ENCODE measurements around the gene ACER2. TPM values are rescaled to one million over a fixed set of nuclear protein-coding genes. Genes with fewer than 3 reads are reported as not detected.

Gene ACER2
- 2.9 TPM for total RNA-seq
- 1 to 10 TPM in 1 of 4 donors, under 1 TPM in 3; 0.21 to 1.2 (median 0.80) TPM for polyA plus RNA-seq

DNA sequence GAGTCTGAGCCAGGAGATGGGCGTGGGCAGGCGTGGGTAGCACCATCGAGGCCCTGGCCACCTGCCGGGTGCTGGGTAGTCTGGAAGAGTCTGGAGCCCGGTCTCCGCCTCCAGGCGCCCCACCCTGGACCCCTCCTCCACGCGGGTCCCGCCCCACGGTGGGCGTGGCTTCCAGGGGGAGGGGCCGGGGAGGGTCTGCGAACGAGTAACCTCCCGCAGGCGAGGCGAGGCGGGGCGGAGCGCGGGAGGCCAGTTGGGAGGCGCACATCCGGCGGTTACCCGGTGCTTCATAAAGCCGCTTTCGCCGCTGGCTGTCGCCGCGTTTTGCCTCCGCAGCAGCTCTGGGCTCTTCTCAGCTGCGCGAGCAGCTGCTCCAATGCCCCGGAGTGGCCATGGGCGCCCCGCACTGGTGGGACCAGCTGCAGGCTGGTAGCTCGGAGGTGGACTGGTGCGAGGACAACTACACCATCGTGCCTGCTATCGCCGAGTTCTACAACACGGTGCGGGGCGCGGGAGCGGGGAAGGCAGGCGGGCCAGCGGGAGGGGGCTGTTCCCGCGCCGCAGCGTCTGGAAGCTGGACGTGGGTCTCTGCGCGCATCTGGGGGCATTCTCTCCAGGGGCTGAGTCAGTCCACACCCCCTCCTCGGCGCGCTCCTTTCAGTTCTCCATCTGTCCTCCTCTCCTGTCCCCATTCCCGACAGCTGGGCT is at the start of gene ACER2:
TSS of gene ACER2 (plus strand) at position 317 of the 708 bp plus-strand sequence. CDS start at position 393, 76 bp downstream.
- DNase-seq: peak; percentile 91 to 96 (median 92)
- Mint-ChIP-seq H3K27me3 (no peaks in the 10 kb centered on the region), H3K36me3 (peaks cover 2% of the 10 kb centered on the region), H3K9me3 (peaks cover 0 to 1% (median 0%) of the 10 kb centered on the region in 7 donors), H3K4me1 (peaks cover 5 to 29% (median 16%) of the 10 kb centered on the region in 4 donors), H3K27ac (peak within 1 kb of the TSS; percentile 63 to 94 (median 92)), H3K4me3 (peak within 1 kb of the TSS; percentile 93 to 98 (median 96))
- Histone ChIP-seq H3K9me3 (ENCODE audit: control insufficient read depth in 2 of 2, low read length in 2 of 2) (no peaks in the 10 kb centered on the region), H3K27ac (ENCODE audit: insufficient read depth, low read length, poor library complexity, severe bottlenecking) (peak within 1 kb of the TSS; percentile 53), H3K4me1 (ENCODE audit: control insufficient read depth, insufficient read depth, low read length, poor library complexity, severe bottlenecking) (peaks cover 19% of the 10 kb centered on the region), H3K4me3 (ENCODE audit: low read depth, low read length) (peak within 1 kb of the TSS; percentile 82), H3K36me3 (ENCODE audit: control insufficient read depth, insufficient read depth, low read length) (no peaks in the 10 kb centered on the region), H3K27me3 (ENCODE audit: control insufficient read depth, insufficient read depth, low read length) (no peaks in the 10 kb centered on the region)
- ATAC-seq (ENCODE audit: low read depth in 2 of 2): peak; percentile 88 to 94

GRCh38 chr9:19369107-19369506 is 39.7 kb upstream of the ACER2 start:
- no peaks in the 10 kb centered on the region for H3K9me3 Mint-ChIP-seq
- no peaks in the 10 kb centered on the region for H3K9me3 ChIP-seq (ENCODE audit: control insufficient read depth in 2 of 2, low read length in 2 of 2)

DNA sequence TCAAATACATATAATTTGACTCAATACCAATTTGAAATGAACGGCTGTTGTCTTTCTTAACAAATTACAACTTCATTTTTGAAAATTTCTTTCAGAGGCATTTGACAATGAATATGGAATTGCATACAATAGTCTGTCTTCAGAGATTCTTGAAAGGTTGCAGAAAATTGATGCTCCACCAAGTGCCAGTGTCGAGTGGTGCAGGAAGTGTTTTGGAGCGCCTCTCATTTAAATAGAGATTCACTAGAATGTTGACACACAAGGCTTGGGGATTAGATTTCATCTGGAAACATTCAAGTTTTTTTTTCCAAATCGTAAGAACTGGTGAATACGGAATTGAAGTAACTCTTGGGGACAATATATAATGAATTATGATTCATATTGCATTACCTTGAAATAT is 36.9 kb upstream of the ACER2 start:
- H3K4me1 ChIP-seq (ENCODE audit: control insufficient read depth, insufficient read depth, low read length, poor library complexity, severe bottlenecking): no peaks in the 10 kb centered on the region
- no peak for ATAC-seq (ENCODE audit: low read depth in 2 of 2)

More at GRCh38 chr9:19369107-19369506, 39.7 kb upstream of the ACER2 start:
- H3K36me3 ChIP-seq (ENCODE audit: control insufficient read depth, insufficient read depth, low read length): peaks cover 54% of the 10 kb centered on the region
- no peak overlapping the region for H3K4me3 ChIP-seq (ENCODE audit: low read depth, low read length)
- H3K36me3 Mint-ChIP-seq: peaks cover 20% of the 10 kb centered on the region
- H3K27ac Mint-ChIP-seq: peak overlapping the region in 1 of 3 donors; percentile 46
- H3K4me1 ChIP-seq (ENCODE audit: control insufficient read depth, insufficient read depth, low read length, poor library complexity, severe bottlenecking): no peaks in the 10 kb centered on the region
- no peak for DNase-seq
- ATAC-seq (ENCODE audit: low read depth in 2 of 2): no peak
- no peak overlapping the region for H3K4me3 Mint-ChIP-seq
- peaks cover 0 to 11% (median under 1%) of the 10 kb centered on the region in 4 donors for H3K4me1 Mint-ChIP-seq
- H3K27me3 Mint-ChIP-seq: no peaks in the 10 kb centered on the region
- H3K27me3 ChIP-seq (ENCODE audit: control insufficient read depth, insufficient read depth, low read length): no peaks in the 10 kb centered on the region
- H3K27ac ChIP-seq (ENCODE audit: insufficient read depth, low read length, poor library complexity, severe bottlenecking): no peak overlapping the region

DNA sequence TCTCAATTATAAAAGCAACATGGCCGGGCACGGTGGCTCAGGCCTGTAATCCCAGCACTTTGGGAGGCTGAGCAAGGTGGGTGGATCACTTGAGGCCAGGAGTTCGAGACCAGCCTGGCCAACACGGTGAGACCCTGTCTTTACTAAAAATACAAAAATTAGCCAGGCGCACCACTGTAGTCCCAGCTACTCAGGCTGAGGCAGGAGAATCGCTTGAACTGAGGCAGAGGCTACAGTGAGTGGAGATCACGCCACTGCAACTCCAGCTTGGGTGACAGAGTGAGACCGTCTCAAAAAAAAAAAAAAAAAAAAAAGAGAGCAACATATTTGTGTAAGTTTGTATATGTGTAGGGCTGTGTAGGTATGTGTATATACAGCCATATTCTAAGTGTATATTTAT is 36.2 kb upstream of the ACER2 start:
- Mint-ChIP-seq H3K27me3 (no peaks in the 10 kb centered on the region), H3K9me3 (no peaks in the 10 kb centered on the region), H3K36me3 (peaks cover 32% of the 10 kb centered on the region), H3K27ac (peak overlapping the region in 1 of 3 donors; percentile 74), H3K4me3 (no peak overlapping the region), H3K4me1 (peaks cover 10 to 17% (median 11%) of the 10 kb centered on the region in 4 donors)
- no peak overlapping the region for H3K27ac ChIP-seq (ENCODE audit: insufficient read depth, low read length, poor library complexity, severe bottlenecking)
- H3K4me1 ChIP-seq (ENCODE audit: control insufficient read depth, insufficient read depth, low read length, poor library complexity, severe bottlenecking): peaks cover under 1% of the 10 kb centered on the region
- H3K27me3 ChIP-seq (ENCODE audit: control insufficient read depth, insufficient read depth, low read length): no peaks in the 10 kb centered on the region
- no peak for ATAC-seq (ENCODE audit: low read depth in 2 of 2)
- H3K36me3 ChIP-seq (ENCODE audit: control insufficient read depth, insufficient read depth, low read length): peaks cover 73% of the 10 kb centered on the region
- H3K4me3 ChIP-seq (ENCODE audit: low read depth, low read length): no peak overlapping the region
- DNase-seq: no peak
- H3K9me3 ChIP-seq (ENCODE audit: control insufficient read depth in 2 of 2, low read length in 2 of 2): no peaks in the 10 kb centered on the region

More for the DNA sequence above, 36.9 kb upstream of the ACER2 start:
- no peak overlapping the region for H3K4me3 ChIP-seq (ENCODE audit: low read depth, low read length)
- Mint-ChIP-seq H3K27ac (no peak overlapping the region), H3K27me3 (no peaks in the 10 kb centered on the region), H3K4me3 (no peak overlapping the region), H3K4me1 (peaks cover 5 to 12% (median 8%) of the 10 kb centered on the region in 4 donors), H3K9me3 (no peaks in the 10 kb centered on the region), H3K36me3 (peaks cover 26% of the 10 kb centered on the region)
- no peak for DNase-seq
- H3K9me3 ChIP-seq (ENCODE audit: control insufficient read depth in 2 of 2, low read length in 2 of 2): no peaks in the 10 kb centered on the region
- no peaks in the 10 kb centered on the region for H3K27me3 ChIP-seq (ENCODE audit: control insufficient read depth, insufficient read depth, low read length)
- H3K27ac ChIP-seq (ENCODE audit: insufficient read depth, low read length, poor library complexity, severe bottlenecking): no peak overlapping the region
- H3K36me3 ChIP-seq (ENCODE audit: control insufficient read depth, insufficient read depth, low read length): peaks cover 69% of the 10 kb centered on the region

- Histone ChIP-seq H3K4me1 (ENCODE audit: control insufficient read depth, insufficient read depth, low read length, poor library complexity, severe bottlenecking) (peaks cover 10% of the 10 kb centered on the region), H3K27ac (ENCODE audit: insufficient read depth, low read length, poor library complexity, severe bottlenecking) (no peak overlapping the region), H3K27me3 (ENCODE audit: control insufficient read depth, insufficient read depth, low read length) (no peaks in the 10 kb centered on the region), H3K9me3 (ENCODE audit: control insufficient read depth in 2 of 2, low read length in 2 of 2) (no peaks in the 10 kb centered on the region), H3K4me3 (ENCODE audit: low read depth, low read length) (no peak overlapping the region), H3K36me3 (ENCODE audit: control insufficient read depth, insufficient read depth, low read length) (peaks cover 75% of the 10 kb centered on the region)
- no peak overlapping the region for H3K4me3 Mint-ChIP-seq
- H3K9me3 Mint-ChIP-seq: no peaks in the 10 kb centered on the region
- ATAC-seq (ENCODE audit: low read depth in 2 of 2) (no peak), DNase-seq (no peak)
- H3K4me1 Mint-ChIP-seq: peaks cover 17 to 24% (median 19%) of the 10 kb centered on the region in 4 donors
- peaks cover 32% of the 10 kb centered on the region for H3K36me3 Mint-ChIP-seq
- no peaks in the 10 kb centered on the region for H3K27me3 Mint-ChIP-seq
- H3K27ac Mint-ChIP-seq: no peak overlapping the region
These were observed 35.3 kb upstream of the ACER2 start for GRCh38 chr9:19373527-19373926.

DNA sequence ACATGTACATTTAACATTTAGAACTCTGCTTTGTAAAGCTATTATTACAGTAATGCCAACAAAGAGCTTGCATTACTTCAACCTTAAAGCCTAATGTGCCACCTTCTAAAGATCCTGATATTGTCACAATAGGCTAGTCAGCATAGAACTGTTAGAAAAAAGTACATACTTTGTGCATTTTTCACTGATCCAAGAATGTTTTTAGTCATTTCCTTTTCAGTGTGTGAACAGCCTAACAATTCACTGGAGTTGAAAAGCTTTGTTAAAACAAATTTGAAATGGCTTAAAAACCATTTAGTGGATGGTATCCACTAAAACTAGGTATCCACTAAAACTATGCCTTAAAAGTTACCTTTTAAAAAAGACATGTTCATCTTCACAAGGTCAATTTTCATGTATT is 33.3 kb upstream of the ACER2 start:
- Histone ChIP-seq H3K36me3 (ENCODE audit: control insufficient read depth, insufficient read depth, low read length) (peaks cover 64% of the 10 kb centered on the region), H3K27me3 (ENCODE audit: control insufficient read depth, insufficient read depth, low read length) (no peaks in the 10 kb centered on the region), H3K4me3 (ENCODE audit: low read depth, low read length) (no peak overlapping the region), H3K27ac (ENCODE audit: insufficient read depth, low read length, poor library complexity, severe bottlenecking) (no peak overlapping the region), H3K9me3 (ENCODE audit: control insufficient read depth in 2 of 2, low read length in 2 of 2) (no peaks in the 10 kb centered on the region), H3K4me1 (ENCODE audit: control insufficient read depth, insufficient read depth, low read length, poor library complexity, severe bottlenecking) (peaks cover 21% of the 10 kb centered on the region)
- H3K36me3 Mint-ChIP-seq: peaks cover 47% of the 10 kb centered on the region
- H3K27me3 Mint-ChIP-seq: peaks cover 4% of the 10 kb centered on the region
- no peaks in the 10 kb centered on the region for H3K9me3 Mint-ChIP-seq
- no peak for DNase-seq
- ATAC-seq (ENCODE audit: low read depth in 2 of 2): no peak
- H3K27ac Mint-ChIP-seq: peak overlapping the region in 1 of 3 donors; percentile 89
- peaks cover 28 to 42% (median 32%) of the 10 kb centered on the region in 4 donors for H3K4me1 Mint-ChIP-seq
- H3K4me3 Mint-ChIP-seq: peak overlapping the region in 1 of 4 donors; percentile 5

DNA sequence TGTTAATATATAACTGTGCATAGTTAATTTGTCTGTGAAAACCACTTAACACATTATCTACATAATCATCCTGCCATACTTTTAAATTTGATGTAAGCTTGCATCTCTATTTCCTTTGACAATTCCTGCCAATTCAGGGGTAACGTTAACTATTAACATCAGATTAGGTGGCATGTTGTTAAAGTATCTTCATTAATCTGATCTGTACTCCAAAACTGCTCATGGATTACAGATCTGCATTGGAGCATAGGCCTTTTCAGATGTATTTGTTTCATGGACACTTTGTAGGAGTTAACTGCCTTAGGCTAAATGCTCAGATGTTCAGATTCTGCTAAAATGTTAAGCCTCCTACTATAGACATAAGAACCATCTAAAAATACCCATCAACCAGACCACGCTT is 31.9 kb upstream of the ACER2 start:
- peaks cover 33 to 50% (median 39%) of the 10 kb centered on the region in 4 donors for H3K4me1 Mint-ChIP-seq
- H3K36me3 ChIP-seq (ENCODE audit: control insufficient read depth, insufficient read depth, low read length): peaks cover 57% of the 10 kb centered on the region
- peaks cover 49% of the 10 kb centered on the region for H3K36me3 Mint-ChIP-seq
- DNase-seq (no peak), ATAC-seq (ENCODE audit: low read depth in 2 of 2) (no peak)
- no peaks in the 10 kb centered on the region for H3K27me3 ChIP-seq (ENCODE audit: control insufficient read depth, insufficient read depth, low read length)
- peaks cover 21% of the 10 kb centered on the region for H3K4me1 ChIP-seq (ENCODE audit: control insufficient read depth, insufficient read depth, low read length, poor library complexity, severe bottlenecking)
- H3K27ac Mint-ChIP-seq: peak overlapping the region in 1 of 3 donors; percentile 21
- no peaks in the 10 kb centered on the region for H3K9me3 Mint-ChIP-seq
- H3K4me3 ChIP-seq (ENCODE audit: low read depth, low read length): peak overlapping the region; percentile 51
- H3K27me3 Mint-ChIP-seq: peaks cover 4% of the 10 kb centered on the region
- H3K27ac ChIP-seq (ENCODE audit: insufficient read depth, low read length, poor library complexity, severe bottlenecking): no peak overlapping the region
- peak overlapping the region; percentile 39 to 95 (median 70) for H3K4me3 Mint-ChIP-seq
- H3K9me3 ChIP-seq (ENCODE audit: control insufficient read depth in 2 of 2, low read length in 2 of 2): no peaks in the 10 kb centered on the region
